Lower leg skin (tissue), 3 donors: Measurements from ENCODE around the gene SEC22A.

Source experiments
- CTCF ChIP-seq, 3 donors: fragments of 450-650 bp; IDR thresholded peaks; one replicate each; pipeline ENCODE4 v1.5.1; 2016; ENCODE audit warnings: antibody characterized with exemption in 3 of 3, mild to moderate bottlenecking in 3 of 3, moderate library complexity in 2 of 3
- POLR2A ChIP-seq, 2 donors: fragments of 450-650 bp; IDR thresholded peaks; one replicate each; pipeline ENCODE4 v1.6.1; 2016 to 2017; ENCODE audit warnings: antibody characterized with exemption in 2 of 2, mild to moderate bottlenecking in 1 of 2, moderate library complexity in 1 of 2

GRCh38 chr3:123311201-123311600, 109.5 kb downstream of the SEC22A start:
- TF ChIP-seq CTCF (IDR thresholded peaks at IDR 0.05) (no peak), POLR2A (IDR thresholded peaks at IDR 0.05) (no peak)
